Stimulated activated CD8-positive, alpha-beta memory T cell treated with anti-CD3 and anti-CD28 coated beads, Interleukin-4, amount 100 ng/mL, for 48 hours (primary cell): ENCODE measurements around the gene F7.
"Not testable (repeated sequence)": the region's sequence is repeated elsewhere in the genome, so short reads cannot be mapped to it uniquely, and the experiment has no call there.

Experiments used
- DNase-seq: peaks from one replicate; pipeline ENCODE4 v3.0.0-alpha.2; 2020

F7 gene

GRCh38 chr13:113073942-113074341 lies 31.6 kb upstream of the F7 start:
- no peak for DNase-seq

GRCh38 chr13:113074401-113074800 lies 31.2 kb upstream of the F7 start:
- DNase-seq, result no peak

- DNase-seq, result no peak
These were observed 30.7 kb upstream of the F7 start for GRCh38 chr13:113074876-113075275.

GRCh38 chr13:113075711-113076110 lies 29.9 kb upstream of the F7 start:
- no peak for DNase-seq

GRCh38 chr13:113076681-113077401 lies 28.8 kb upstream of the F7 start:
- no peak for DNase-seq

GRCh38 chr13:113077566-113077952 lies 28.0 kb upstream of the F7 start:
- no peak for DNase-seq

GRCh38 chr13:113077953-113078901 lies 27.4 kb upstream of the F7 start:
- DNase-seq, result no peak

GRCh38 chr13:113078902-113079780 lies 26.4 kb upstream of the F7 start:
- no peak for DNase-seq

GRCh38 chr13:113079781-113080080 lies 25.9 kb upstream of the F7 start:
- DNase-seq, result not testable (repeated sequence)

GRCh38 chr13:113080361-113080831 lies 25.2 kb upstream of the F7 start:
- no peak for DNase-seq

- no peak for DNase-seq
These were observed 24.6 kb upstream of the F7 start for GRCh38 chr13:113080901-113081521.

GRCh38 chr13:113082198-113083021 lies 23.2 kb upstream of the F7 start:
- no peak for DNase-seq

- DNase-seq, result no peak
These were observed 22.6 kb upstream of the F7 start for GRCh38 chr13:113083022-113083373.

GRCh38 chr13:113083402-113084061 lies 22.1 kb upstream of the F7 start:
- DNase-seq, result no peak

GRCh38 chr13:113084094-113084942 lies 21.3 kb upstream of the F7 start:
- no peak for DNase-seq

- no peak for DNase-seq
These were observed 20.5 kb upstream of the F7 start for GRCh38 chr13:113084943-113085540.

GRCh38 chr13:113086031-113086750 lies 19.4 kb upstream of the F7 start:
- DNase-seq, result no peak

- no peak for DNase-seq
These were observed 18.3 kb upstream of the F7 start for GRCh38 chr13:113086991-113087922.
